NCI-H1105 (cell line): ENCODE measurements around the gene IFNL4.
A peak's percentile ranks its signal among the peaks of the same experiment; 100 is the strongest.
"Not testable (repeated sequence)": the region's sequence is repeated elsewhere in the genome, so short reads cannot be mapped to it uniquely, and the experiment has no call there.

Source experiments
- DNase-seq: peaks from one replicate; lab custom pipeline; 2025; lab: John Stamatoyannopoulos, UW

IFNL4 gene

DNA sequence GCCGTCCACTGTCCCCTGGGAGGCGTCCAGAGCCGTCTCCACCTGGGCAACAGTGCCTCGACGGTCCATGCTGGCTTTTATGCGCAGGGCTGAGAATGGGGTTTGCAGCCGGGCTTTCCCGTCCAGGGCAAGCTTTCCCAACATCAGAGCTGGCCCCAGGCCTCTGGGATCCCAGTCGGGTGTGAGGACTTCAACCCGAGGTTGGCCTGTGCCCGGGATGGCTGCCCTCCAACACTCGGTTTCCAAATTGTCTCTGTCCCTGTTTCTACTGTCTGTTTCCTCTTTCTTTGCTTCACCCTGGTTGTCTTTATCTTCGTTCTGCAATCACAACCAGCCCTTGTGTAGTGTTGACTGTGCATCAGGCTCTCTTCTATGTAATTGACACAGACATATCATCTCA, at the start of gene IFNL4:
IFNL4 (minus strand) TSS at position 51 of the 400 bp plus-strand sequence.
- no peak for DNase-seq

DNA sequence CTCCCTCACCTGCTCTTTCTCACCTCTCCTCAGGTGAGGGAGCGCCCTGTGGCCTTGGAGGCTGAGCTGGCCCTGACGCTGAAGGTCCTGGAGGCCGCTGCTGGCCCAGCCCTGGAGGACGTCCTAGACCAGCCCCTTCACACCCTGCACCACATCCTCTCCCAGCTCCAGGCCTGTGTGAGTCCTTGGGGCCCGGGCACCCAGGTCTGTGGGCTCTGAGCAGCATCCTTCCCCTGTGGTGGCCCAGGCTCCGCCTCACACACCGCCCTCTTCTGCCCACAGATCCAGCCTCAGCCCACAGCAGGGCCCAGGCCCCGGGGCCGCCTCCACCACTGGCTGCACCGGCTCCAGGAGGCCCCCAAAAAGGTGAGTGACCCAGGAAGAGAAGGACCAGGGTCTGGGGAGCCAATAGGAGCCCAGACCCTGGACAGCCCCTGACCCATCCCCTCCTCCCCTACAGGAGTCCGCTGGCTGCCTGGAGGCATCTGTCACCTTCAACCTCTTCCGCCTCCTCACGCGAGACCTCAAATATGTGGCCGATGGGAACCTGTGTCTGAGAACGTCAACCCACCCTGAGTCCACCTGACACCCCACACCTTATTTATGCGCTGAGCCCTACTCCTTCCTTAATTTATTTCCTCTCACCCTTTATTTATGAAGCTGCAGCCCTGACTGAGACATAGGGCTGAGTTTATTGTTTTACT, 49.4 kb upstream of the IFNL4 start:
- no peak for DNase-seq

DNA sequence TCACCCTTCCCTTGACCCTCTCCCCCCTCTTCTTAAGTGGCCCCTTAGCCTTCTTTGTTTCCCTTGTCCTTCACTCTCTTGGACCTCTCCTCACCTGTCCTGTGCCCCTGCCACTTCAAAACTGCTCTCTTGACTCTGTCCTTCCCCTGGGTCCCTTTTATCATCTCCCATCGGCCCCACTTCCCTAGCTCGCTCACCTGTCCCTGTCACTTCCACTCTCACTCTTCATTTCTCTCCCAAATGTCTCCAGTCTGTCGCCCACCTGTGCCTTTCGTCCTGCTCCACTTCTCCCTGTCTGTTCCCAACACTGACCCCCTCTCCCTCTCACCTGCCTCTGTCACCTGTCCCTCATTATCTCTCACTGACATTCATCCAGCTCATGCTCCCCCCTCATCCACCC, 48.2 kb upstream of the IFNL4 start:
- DNase-seq = peak; percentile 22

DNA sequence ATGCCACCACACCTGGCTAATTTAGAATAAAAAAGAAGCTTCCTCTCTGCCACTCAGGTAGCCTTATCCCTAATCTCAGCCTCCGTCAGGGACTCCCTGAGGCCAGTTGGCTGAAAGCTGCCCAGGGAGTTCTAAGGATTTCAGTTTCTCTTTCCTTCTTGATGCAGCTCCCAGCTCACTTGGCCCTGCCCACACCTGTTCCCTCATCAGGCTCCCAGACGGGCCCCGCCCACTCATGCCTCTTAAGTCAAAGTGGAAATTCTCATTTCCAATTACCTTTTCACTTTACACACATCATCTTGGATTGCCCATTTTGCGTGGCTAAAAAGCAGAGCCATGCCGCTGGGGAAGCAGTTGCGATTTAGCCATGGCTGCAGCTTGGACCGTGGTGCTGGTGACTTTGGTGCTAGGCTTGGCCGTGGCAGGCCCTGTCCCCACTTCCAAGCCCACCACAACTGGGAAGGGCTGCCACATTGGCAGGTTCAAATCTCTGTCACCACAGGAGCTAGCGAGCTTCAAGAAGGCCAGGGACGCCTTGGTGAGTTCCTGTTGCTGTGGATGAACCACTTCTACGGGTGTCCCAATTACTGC, 47.5 kb upstream of the IFNL4 start, which contains the start of gene IFNL1:
IFNL1 (plus strand) TSS at position 353 of the 591 bp plus-strand sequence; CDS start at position 368, 15 bp downstream.
- DNase-seq = no peak

DNA sequence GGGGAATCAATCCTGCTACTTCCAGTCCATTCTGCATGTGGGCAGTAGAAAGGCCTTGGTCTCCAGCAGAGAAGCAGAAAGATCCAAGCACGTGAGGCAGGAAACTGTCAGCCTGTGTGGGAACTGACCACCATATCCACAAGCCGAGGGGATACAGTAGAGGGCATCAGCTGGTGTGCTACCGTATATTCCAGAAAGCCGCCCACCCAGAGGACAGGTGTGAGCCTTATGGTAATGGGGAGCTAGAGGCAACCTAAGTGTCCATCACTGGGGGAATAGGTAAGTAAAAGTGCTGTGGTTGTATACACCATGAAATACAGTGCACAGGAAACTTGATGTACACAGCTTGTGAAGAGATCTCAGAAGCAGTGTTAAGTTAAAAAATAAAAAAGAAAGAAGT, 44.7 kb upstream of the IFNL4 start:
- no peak for DNase-seq

DNA sequence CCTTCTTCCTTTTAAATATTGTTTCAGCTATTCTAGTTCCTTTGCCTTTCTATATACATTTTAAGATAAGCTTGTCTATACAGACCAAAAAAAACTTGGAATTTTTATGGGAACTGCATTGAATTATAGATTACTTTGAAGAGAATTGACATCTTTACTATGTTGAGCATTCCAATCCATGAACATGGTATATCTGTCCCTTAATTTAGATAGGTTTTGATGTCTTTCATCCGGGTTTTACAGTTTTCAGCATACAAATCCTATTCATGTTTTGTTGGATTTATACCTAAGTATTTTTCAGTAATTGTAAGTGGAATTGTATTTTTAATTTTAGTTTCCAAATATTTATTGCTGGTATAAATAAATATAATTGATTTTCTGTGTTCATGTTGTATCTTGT, 35.4 kb upstream of the IFNL4 start:
- no peak for DNase-seq

DNA sequence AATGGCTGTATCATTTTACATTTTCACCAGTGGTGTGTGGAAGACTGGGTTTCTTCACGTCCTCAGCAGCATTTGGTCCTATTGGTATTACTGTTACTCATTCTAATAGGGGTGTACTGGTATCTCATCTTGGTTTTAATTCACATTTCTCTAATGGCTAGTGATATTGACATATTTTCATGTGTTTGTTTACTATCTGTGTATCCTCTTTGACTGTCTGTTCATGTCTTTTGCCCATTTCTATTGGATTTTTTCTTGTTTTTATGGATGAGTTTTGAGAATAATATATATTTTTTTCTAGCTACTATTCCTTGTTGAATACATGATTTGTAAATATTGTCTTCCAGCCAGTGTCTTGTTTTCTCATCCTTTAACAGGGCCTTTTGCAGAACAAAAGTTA, 33.4 kb upstream of the IFNL4 start:
- DNase-seq = no peak

DNA sequence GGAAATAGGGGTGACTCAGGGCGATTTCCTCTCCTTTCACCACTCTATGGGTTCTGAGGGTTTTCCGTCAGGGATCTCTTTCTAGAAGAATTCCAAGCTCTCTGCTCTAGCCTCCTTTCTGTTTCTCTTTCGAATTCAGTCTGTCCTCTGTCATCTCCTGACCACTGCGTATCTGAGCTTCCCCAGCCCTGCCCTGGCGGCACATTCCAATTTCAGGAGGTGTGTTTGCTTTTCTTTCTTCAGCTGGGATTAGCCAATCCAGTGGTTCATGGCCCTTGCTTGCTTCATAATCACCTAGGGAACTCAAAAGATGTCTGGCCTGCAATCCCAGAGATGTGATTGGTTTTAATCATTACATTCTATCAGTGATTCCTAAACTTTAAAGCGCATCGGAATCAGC, 28.9 kb upstream of the IFNL4 start:
- DNase-seq = no peak

DNA sequence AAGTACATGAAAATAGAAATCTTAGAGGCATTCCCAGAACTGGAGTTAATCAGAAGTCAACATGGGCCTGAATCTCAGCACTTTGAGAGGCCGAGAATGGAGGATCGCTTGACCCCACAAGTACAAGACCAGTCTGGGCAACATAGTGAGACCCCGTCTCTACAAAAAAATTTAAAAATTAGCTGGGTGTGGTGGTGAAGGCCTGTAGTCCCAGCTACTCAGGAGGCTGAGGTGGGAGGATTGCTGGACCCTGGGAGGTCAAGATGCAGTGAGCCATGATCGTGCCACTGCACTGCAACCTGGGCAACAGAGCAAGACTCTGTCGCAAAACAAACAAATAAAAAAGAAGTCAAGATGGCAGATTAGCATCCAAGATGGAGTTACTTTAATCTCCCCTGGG, 28.1 kb upstream of the IFNL4 start:
- no peak for DNase-seq

DNA sequence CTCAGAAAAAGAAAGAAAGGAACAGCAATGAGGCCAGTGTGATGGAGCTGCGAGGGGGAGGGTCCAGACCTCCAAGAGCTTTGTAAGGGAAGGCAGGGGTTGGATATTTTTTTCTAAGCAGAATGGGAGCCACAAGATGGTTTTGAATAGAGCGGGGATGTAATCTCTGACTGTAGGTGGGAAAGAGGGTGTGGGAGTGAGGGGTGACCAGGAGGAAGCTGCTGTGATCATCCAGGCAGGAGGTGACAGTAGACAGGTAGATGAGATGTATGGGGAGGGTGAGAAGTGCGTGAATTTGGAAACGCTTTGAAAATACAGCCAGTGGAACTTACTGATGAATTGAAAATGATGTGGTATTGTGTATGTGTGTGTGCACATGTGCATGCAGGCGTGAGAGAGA, 26.9 kb upstream of the IFNL4 start:
- no peak for DNase-seq

DNA sequence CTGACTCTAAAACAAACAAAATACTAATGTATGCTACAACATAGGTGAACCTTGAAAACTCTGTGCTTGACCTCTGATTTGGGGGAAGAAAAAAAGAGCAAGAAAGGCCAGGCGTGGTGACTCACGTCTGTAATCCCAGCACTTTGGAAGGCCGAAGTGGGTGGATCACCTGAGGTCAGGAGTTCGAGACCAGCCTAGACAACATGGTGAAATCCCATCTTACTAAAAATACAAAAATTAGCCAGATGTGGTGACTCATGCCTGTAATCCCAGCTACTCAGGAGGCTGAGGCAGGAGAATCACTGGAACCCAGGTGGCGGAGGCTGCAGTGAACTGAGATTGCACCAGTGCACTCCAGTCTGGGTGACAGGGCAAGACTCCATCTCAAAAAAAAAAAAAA, 25.2 kb upstream of the IFNL4 start:
- not testable (repeated sequence) for DNase-seq

DNA sequence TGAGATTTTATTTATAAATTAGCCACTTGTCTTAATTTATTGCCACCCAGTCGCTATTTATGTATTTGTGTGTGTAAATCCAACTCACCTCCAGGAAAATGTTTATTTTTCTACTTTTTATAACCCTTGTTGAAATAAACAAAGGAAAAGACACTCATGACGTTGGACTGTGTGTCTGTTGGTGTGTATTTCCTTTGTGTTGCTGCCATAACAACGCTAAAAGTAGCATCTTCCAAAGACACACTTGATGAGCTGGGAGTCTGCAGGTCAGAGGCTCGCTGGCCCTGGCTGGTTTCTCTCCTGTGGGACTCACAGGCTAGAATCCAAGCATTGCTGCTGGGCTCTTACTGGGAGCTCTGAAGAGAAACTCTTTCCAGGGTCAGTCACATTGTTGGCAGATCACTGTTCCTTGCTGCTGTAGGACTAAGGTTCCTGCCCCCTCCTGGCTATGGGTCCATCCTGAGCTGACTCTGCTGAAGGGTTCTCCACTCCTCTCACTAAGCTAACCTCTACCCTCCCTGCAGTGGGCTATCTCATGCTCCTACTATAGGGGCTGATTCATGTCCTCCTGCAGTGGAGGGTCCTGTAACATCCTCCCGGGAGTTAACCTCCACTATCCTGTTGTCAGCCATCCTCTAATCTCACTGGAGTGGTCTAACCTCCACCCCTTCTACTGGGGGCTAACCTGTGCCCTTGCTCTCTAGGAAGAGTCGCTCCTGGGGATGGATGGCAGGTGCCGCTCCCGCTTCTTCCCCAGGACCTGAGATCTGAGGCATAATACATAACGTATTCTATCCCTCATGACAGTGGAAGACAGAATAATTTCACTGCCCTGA, 21.6 kb upstream of the IFNL4 start:
- no peak for DNase-seq

DNA sequence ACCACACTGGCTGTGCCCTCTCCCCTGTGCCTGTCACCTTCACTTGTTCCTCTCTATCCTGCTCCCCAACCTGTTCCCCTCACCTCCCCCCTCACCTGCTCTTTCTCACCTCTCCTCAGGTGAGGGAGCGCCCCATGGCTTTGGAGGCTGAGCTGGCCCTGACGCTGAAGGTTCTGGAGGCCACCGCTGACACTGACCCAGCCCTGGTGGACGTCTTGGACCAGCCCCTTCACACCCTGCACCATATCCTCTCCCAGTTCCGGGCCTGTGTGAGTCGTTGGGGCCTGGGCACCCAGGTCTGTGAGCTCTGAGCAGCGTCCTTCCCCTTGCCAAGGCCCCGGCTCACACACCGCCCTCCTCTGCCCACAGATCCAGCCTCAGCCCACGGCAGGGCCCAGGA, 20.7 kb upstream of the IFNL4 start:
- not testable (repeated sequence) for DNase-seq

DNA sequence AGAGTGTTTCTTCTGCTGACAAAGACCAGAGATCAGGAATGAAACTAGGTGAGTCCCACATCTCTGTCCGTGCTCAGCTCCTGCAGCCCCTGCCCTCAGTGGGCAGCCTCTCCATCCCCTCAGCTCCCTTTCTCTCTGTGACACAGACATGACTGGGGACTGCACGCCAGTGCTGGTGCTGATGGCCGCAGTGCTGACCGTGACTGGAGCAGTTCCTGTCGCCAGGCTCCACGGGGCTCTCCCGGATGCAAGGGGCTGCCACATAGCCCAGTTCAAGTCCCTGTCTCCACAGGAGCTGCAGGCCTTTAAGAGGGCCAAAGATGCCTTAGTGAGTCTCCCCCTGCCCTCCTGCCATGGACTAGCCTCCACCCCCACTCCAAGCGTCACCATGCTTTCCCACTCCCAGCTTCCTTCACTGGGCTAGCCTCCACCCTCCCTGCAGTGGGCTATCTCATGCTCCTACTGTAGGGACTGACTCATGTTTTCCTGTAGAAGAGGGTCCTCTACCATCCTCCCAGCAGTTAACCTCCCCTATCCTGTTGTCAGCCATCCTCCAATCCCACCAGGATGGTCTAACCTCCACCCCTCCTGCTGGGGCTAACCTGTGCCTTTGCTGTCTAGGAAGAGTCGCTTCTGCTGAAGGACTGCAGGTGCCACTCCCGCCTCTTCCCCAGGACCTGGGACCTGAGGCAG, 20.0 kb upstream of the IFNL4 start:
- DNase-seq = not testable (repeated sequence)

DNA sequence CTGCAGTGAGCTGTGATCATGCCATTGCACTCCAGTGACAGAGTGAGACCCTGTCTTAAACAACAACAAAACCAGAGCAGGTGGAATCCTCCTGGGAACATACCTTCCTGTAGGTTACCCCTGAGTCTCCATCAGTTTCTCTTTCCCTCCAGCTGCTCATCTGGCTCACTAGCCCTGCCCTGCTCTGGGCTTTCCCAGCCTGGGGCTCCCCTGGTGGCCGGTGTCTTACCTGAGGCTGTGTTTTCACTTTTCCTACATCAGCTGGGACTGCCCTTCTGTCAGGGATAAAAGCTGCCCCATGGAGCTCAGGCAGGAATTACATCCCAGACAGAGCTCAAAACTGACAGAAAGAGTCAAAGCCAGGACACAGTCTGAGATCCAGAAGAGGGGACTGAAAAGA, 19.4 kb upstream of the IFNL4 start, which contains the start of gene IFNL2:
IFNL2 (plus strand) TSS at position 312 of the 400 bp plus-strand sequence. CDS start 173 bp downstream, outside the sequence.
- DNase-seq = not testable (repeated sequence)

DNA sequence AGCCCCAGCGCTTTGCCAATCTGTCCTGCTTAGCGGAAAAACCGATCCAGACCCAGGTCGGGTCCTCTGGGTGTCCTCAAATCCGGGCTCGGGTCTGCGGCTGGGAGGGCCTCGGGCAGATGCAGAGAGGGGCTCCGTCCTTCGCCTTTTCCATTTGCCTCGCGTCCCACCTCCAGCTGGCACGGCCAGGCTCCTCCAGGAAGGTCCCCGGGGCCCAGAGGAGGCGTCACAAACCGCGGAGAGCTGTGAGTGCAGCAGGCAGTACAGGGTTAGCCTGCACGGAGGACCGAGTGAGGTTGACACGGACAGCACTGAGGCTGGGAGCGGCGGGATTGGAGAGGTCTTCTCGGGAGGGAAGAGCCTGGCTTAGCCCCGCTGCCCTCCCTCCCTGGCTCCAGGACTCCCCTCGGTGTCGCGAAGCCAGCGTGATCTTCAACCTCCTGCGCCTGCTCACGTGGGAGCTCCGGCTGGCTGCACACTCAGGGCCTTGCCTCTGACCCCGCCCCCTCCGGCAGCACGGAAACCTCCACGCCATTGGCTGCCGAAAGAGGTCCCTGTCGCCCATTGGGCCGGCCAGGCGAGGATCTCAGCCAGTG, 16.8 kb upstream of the IFNL4 start:
- no peak for DNase-seq

DNA sequence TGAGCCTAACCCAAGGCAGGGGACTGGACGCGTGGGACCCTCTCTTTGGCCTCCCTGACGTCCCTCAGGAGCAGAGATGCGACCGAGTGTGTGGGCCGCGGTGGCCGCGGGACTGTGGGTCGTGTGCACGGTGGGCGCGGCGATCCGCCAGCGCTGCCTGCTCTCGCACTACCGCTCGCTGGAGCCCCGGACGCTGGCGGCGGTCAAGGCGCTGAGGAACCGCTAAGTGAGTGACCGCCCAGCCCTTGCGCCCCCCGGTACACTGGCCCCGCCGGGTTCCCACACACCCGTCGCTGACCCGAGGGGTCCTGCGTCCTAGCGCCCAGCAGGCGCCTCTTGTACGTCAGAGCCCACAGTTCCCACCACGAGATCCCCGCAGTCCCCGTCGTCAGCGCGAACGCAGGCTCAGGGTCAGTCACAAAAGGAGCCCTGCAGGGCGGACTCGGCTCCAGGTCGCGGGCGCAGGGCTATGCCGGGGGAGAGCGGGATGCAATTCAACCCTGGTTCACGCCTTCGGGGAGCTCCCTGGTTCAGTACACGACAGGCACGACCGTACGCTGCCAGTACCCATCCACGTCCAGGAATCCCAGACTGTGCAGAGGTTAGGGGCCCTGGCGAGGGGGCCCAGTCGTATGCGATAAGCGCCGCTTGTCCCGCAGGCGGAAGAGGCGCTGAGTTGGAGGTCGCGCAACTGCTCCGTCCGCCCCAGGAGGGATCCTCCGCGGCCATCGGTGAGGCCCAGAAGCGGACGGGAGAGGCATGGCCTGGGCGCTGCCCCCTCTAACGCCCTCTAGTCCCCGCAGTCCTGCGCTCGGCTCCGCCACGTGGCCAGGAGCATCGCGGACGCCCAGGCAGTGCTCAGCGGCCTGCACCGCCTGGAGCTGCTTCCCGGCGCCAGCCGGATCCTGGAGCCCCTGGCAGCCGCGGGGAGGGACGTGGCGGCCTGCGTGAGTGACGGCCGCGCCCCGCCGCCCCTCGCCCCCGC, 15.9 kb upstream of the IFNL4 start:
- DNase-seq = no peak

DNA sequence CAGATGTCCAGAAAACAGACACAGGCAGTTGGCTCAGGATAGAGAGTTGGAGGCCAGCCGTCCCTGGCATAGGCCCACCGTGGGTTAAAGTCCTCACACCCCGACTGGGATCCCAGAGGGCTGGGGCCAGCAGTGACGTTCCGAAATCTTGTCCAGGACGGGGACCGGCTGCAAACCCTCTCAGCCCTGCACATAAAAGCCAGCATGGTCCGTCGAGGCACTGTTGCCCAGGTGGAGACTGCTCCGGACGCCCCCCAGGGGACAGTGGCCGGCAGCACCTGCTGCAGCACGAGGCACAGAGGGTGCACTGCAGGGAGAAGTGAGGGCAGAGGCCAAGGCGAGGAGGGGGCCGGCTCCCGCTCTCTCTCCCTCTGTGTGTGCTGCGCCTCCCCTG, 15.3 kb upstream of the IFNL4 start:
- DNase-seq = no peak

DNA sequence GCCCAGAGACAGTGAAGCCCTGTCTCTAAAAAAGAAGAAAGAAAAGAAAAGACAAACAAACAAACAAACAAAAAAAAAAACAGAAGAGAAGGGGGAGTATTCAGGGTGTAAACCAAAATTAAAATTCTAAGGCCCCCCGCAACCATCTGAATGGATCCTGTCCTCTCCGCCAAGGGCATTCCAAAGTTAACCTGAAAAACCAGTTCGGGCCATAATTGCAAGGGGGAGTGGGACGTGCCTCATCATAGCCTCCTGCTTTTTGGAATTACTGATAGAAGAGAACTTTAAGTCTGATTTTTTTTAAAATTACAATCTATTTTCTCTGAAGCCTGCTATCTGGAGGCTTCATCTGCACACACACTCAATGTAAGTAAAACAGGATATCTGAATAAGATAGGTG, 13.8 kb upstream of the IFNL4 start:
- no peak for DNase-seq

DNA sequence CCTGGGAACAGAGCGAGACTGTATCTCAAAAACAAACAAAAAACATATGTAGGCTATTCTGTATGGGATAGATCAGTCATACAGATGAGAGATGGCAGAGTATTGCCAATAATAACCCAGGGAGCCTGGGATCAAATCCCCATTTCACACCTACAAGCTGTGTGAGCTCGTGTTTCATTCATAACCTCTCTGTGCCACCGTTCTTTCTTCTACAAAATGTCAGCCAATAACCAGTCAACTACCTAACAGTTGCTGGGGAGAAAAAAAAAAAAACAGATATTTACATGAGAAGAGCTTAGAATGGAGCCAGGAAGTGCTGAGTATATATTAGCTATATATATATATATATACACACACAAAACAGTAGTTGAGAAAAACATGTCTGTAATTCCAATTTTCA, 13.0 kb upstream of the IFNL4 start:
- DNase-seq = no peak

DNA sequence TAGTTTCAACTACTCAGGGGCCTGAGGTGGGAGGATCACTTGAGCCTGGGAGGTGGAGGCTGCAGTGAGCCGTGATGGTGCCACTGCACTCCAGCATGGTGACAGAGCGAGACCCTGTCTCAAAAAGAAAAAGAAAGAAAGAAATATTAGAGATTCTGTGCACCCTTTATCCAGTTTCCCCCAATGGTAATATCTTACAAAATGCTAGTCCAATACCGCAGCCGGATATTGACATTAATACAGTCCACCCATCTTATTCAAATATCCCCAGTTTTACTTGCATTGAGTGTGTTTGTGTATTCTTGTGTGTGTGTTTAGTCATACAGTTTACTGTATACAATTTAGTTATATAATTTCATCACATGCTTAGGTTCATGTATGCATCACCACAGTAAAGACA, 8.6 kb upstream of the IFNL4 start:
- no peak for DNase-seq
